ENCODE results near the gene CYP2C9.
"Not testable (repeated sequence)": the region's sequence is repeated elsewhere in the genome, so short reads cannot be mapped to it uniquely, and the experiment has no call there.

CYP2C9 gene
- 0 to 0.04 reads per million in 2 experiments for total RNA-seq

DNA sequence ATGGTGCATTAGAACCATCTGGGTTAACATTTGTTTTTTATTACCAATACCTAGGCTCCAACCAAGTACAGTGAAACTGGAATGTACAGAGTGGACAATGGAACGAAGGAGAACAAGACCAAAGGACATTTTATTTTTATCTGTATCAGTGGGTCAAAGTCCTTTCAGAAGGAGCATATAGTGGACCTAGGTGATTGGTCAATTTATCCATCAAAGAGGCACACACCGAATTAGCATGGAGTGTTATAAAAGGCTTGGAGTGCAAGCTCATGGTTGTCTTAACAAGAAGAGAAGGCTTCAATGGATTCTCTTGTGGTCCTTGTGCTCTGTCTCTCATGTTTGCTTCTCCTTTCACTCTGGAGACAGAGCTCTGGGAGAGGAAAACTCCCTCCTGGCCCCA, at the start of gene CYP2C9:
Gene CYP2C9, plus strand, starts transcription at position 276 of the 400 bp plus-strand sequence. Its CDS starts 25 bp downstream, at position 301.
- DNase-seq (ENCODE audit: low read depth): no peak

DNA sequence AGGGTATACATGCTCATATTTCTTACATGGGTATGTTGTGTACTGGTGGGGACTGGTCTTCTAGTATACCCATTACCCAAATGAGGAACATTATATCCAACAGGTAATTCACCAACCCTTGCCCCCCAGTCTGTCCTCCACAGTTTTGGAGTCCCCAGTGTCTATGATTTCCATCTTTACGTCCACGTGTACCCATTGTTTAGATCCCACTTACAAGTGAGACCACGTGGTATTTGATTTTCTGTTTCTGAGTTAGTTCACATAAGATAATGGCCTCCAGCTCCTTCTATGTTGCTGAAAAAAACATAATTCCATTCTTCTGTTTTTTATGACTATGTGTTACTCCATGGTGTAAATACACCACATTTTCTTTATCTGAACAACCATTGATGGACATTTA, 49.3 kb upstream of the CYP2C9 start:
- no peak for DNase-seq (ENCODE audit: low read depth)

DNA sequence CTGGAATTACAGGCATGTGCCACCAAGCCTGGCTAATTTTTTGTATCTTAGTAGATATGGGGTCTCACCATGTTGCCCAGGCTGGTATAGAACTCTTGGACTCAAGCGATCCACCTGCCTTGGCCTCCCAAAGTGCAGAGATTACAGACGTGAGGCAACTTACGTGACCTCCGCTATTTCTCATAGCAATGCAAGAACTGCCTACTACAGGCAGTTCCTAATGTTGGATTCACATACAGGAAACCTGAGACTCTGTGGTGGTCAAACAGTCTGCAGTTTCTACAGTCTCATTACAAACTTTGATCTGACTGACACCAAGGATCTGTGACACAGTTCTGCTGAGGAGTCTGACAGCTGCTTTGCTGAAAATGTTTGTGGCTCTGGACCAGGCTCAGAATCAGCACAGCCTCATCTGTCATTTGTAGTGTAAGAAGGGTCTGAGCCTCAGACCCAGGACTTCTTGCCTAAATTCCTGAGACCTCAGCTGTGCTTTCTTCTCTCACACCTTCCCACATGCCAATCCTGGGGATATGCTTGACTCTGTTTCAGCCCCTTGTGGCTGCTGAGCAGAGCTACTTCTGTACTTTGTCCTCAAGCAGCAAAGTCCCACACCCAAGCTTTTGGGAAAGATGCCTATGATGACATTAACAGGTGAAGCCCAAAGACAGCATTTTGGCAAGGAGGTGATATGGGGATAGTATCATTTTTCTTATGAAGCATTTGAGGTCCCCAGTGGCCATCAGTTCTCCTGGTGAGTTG, 48.0 kb upstream of the CYP2C9 start:
- no peak for DNase-seq (ENCODE audit: low read depth)

DNA sequence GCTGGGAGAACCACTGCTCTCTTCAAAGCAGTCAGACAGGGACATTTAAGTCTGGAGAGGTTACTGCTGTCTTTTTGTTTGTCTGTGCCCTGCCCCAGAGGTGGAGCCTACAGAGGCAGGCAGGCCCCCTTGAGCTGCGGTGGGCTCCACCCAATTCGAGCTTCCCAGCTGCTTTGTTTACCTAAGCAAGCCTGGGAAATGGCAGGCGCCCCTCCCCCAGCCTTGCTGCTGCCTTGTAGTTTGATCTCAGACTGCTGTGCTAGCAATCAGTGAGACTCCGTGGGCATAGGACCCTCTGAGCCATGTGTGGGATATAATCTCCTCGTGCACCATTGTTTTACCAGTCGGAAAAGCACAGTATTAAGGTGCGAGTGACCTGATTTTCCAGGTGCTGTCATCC, 40.0 kb upstream of the CYP2C9 start:
- DNase-seq (ENCODE audit: low read depth): not testable (repeated sequence)

DNA sequence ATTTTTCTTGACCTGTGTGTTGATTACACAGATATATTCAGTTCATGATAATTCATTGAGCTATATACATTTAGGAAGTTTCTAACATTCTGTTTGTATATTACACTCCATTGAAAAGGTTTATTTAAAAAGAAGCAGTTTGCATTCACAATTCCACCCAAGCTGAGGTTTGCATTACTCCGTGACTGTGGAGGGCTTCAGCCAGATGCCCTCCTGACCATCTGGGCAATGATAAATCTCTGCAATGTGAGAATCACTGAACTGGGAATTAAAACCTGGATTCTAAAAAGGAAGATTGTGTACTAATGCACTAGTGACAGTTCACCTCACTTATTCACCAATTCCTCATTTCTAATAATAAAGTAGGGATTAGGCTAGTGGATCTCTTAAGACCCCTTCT, 36.4 kb upstream of the CYP2C9 start:
- DNase-seq (ENCODE audit: low read depth): no peak

DNA sequence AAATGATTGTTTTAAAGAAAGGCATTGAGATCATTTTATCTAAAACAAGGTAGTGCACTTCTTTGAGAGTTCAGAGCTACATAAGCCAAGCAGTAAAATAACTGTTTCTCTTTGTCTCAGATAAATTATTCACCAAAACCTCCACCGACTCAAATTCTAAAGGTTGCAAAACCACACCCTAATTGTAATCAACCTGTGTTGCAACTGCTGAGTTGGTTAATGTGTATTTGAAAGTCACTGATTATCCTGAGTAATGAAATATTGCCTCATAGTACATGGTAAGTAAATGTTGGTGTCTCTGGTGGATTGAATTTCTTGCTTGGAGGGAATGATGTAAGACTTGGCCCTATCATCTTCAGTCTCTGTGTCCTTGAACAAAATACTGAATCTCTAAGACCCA, 35.9 kb upstream of the CYP2C9 start:
- no peak for DNase-seq (ENCODE audit: low read depth)

- DNase-seq (ENCODE audit: low read depth): not testable (repeated sequence)
Measured at GRCh38 chr10:94904506-94905148, 33.8 kb upstream of the CYP2C9 start.

DNA sequence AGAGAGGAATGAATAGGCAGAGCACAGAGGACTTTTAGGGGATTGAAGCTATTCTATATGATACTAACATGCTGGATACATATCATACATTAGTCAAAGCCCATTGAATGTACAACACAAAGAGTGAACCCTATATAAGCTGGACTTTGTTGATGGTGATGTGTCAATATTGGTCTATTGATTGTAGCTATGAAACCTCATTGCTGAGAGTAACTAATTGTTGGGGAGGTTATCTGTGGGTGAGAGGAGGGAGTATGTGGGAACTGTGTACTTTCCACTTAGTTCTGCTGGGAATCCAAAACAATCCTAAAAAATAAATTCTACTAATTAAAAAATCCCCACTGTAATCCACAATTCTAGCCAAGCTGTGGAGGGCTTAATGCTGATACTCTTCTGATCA, 22.0 kb upstream of the CYP2C9 start:
- DNase-seq (ENCODE audit: low read depth): no peak

DNA sequence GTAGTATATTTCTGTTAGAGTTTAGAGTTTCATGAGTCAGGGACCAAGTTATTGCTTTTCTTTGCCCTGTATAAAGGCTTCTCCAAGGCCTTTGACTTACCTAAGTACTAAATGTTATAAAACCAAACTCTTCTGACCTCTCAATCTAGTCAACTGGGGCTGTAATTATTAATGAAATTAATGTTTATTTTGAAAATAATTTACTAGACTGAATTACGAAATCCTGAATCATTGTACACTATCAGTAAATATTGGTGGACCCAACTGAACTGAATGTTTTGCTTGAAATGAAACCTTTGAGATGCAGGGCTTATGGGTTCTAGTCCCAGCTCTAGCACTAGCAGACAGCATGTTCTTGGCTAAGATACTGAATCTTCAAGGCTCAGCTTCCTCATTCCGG, 1.7 kb upstream of the CYP2C9 start:
- no peak for DNase-seq (ENCODE audit: low read depth)

DNA sequence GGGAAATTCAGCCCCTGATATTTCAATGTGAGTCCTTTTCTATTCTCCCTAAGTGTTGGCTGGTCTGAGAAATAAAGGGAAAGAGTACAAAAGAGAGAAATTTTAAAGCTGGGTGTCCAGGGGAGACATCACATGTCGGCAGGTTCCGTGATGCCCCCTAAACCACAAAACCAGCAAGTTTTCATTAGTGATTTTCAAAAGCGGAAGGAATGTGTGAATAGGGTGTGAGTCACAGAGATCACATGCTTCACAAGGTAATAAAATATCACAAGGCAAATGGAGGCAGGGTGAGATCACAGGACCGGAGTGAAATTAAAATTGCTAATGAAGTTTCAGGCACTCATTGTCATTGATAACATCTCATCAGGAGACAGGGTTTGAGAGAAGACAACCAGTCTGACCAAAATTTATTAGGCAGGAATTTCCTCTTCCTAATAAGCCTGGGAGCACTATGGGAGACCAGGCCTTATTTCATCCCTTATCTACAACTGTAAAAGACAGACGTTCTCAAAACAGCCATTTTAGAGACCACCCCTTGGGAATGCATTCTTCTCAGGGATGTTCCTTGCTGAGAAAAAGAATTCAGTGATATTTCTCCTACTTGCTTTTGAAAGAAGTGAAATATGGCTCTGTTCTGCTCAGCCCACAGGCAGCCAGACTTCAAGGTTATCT, 5.1 kb downstream of the CYP2C9 start:
- DNase-seq (ENCODE audit: low read depth): not testable (repeated sequence)

DNA sequence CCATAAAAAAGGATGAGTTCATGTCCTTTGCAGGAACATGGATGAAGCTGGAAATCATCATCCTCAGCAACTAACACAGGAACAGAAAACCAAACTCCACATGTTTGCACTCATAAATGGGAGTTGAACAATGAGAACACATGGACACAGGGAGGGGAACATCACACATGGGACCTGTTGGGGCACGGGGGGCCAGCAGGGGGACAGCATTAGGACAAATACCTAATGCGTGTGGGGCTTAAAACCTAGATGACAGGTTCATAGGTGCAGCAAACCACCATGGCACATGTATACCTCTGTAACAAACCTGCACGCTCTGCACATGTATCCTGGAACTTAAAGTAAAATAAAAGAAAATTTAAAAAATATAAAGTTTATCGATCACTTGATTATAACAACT, 7.7 kb downstream of the CYP2C9 start:
- DNase-seq (ENCODE audit: low read depth): not testable (repeated sequence)

GRCh38 chr10:94963901-94964300, 25.4 kb downstream of the CYP2C9 start:
- DNase-seq (ENCODE audit: low read depth): no peak

GRCh38 chr10:94983555-94983954, 45.1 kb downstream of the CYP2C9 start:
- DNase-seq (ENCODE audit: low read depth): no peak

- DNase-seq (ENCODE audit: low read depth): no peak
Measured at GRCh38 chr10:94989192-94989591, 50.7 kb downstream of the CYP2C9 start.

GRCh38 chr10:94991243-94991888, 52.9 kb downstream of the CYP2C9 start:
- no peak for DNase-seq (ENCODE audit: low read depth)

DNA sequence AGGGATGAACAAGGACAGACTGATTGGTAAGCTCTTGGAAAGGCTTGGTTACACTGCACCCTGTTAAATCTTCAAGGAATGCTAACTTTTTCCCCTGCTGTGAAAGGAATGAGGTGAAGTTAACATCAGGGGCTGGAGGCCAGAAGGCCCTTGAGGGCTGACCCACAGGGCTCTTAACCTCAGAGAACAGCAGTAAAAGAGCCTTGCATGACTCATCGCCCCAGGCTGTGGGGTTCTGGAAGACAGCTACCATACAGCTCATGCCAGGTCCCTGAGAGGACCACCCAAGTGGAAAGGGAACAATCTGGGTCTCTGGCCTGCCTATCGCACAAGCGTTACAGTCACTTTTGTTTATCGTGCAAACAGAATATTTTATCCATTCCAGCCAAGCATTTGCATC, 54.4 kb downstream of the CYP2C9 start:
- no peak for DNase-seq (ENCODE audit: low read depth)

- DNase-seq (ENCODE audit: low read depth): no peak
Measured at GRCh38 chr10:94997741-94998174, 59.3 kb downstream of the CYP2C9 start.

- DNase-seq (ENCODE audit: low read depth): no peak
Measured at GRCh38 chr10:95026461-95026860, 88.0 kb downstream of the CYP2C9 start.

- no peak for DNase-seq (ENCODE audit: low read depth)
Measured at GRCh38 chr10:95031656-95032055, 93.2 kb downstream of the CYP2C9 start.

- DNase-seq (ENCODE audit: low read depth): no peak
Measured at GRCh38 chr10:95034401-95034800, 95.9 kb downstream of the CYP2C9 start.

DNA sequence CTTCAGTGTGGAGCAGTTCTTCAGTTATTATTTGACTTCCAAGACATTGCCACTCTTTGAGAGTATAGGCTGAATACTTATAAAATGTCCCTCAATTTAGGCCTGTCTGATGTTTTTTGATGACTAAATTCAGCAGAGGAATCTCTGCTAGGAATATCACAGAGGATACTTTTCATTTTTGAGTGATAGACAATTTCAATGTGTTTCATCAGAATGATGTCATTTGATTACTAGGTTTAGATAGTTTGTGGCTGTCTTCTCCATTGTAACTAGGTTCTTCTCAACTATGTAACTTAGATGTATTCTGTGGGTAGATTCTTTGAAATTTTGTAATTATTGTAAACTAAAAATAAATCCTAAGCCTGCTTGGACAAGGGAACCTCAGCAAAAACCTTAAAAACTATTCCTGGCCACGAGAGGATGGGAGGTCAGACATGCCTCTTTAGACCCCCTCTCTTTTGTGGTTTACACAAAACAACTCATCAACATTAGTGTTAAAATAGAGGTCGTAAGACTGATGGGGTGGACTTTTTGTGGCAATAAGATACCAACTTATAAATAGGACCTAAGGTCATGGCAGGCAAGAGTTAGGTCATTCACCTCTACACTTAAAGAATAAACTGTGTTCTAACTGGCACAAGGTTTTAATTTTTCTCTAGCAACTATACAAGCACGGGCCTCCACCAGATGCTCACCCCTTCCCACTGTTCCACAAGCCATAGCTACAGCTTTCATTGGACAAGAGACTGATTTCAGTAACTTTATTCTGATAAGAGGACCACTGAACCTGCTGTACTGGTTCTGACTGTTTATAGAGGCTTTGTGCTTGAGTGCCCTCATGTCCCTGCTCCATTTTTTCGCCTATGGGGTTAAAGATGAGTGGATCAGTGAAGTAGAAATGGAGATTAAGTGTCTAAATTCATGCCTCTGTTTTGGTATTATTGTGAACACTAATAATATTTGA, 97.2 kb downstream of the CYP2C9 start:
- DNase-seq (ENCODE audit: low read depth): no peak

Measured in T follicular helper cell (primary cell).